NCI-H2107 treated with DMSO at 0.1 percent for 48 hours (cell line): ENCODE results near the gene PACRG.

Experiments used
- DNase-seq: peaks from one replicate; lab custom pipeline; 2025; ENCODE audit not compliant: unreplicated experiment; lab: John Stamatoyannopoulos, UW

The PACRG gene

DNA sequence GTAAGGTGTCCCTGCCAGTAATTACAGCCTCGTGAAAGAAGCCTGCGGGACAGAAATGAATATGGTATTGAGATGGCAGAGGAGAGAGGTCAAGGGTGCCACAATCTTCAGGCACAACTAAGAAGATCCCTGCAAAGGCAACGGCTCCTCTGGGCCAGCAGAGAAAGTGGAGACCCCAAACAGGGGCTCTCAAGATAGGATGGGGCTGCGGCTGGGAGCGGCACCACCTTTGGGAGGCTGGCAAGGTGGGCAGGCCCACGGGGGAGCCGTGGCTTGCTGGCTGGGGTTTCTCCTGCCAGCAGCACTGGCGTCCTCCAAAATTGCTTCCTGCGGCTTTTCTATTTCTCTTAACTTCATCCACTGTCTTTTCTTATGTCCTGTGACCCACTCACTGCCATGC lies 503.1 kb downstream of the PACRG start:
- DNase-seq, result no peak

GRCh38 chr6:163231356-163232014 lies 503.7 kb downstream of the PACRG start:
- DNase-seq, result no peak

- no peak for DNase-seq
These were observed 504.3 kb downstream of the PACRG start for GRCh38 chr6:163232015-163232523.

GRCh38 chr6:163232649-163233048 lies 504.9 kb downstream of the PACRG start:
- DNase-seq, result no peak

DNA sequence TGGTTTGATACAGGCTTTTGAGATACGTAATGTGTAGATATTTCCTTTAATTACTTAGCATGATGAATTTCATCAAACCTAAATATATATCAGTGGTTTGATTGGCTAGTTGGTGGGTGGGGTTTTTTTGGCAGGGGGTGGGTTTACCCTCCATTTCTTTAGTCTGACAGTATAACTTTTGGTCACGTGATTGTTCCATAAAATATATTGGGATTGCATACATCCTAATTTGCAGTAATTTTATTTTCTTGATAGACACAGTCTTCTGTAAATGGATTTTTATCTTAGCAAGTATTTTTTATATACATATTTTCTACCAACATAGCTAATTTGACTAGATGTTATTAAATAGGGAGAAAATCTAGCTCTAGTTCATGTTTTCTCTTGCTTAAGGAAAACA lies 509.3 kb downstream of the PACRG start:
- no peak for DNase-seq

GRCh38 chr6:163239572-163240340 lies 512.0 kb downstream of the PACRG start:
- DNase-seq, result no peak

- DNase-seq, result no peak
These were observed 512.8 kb downstream of the PACRG start for GRCh38 chr6:163240556-163240955.

- DNase-seq, result no peak
These were observed 513.9 kb downstream of the PACRG start for GRCh38 chr6:163241683-163242082.

GRCh38 chr6:163243083-163243482 lies 515.3 kb downstream of the PACRG start:
- DNase-seq, result no peak

GRCh38 chr6:163243692-163244589 lies 516.2 kb downstream of the PACRG start:
- no peak for DNase-seq

GRCh38 chr6:163248051-163248450 lies 520.3 kb downstream of the PACRG start:
- DNase-seq, result no peak

DNA sequence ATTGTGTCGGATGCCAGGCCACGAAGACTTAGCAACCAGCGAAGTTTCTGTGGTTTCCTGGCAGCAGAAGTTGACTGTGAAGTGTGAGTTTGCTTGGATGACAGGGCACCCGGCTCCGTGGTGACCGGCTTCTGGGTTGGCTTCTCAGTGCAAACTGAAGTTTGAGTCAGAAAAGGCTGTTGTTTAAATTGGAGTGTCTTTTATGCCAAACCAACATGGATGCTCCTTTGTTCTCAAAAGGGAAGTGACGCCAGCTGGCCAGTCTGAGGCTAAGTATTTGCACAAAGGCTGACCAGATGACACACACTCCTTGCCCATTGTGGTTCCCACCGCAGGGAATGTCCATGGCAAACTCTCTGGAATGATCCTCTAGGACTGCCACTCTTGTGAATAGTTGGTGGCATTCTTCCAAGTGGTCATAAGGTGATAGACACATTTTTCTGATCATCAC lies 521.9 kb downstream of the PACRG start:
- no peak for DNase-seq

DNA sequence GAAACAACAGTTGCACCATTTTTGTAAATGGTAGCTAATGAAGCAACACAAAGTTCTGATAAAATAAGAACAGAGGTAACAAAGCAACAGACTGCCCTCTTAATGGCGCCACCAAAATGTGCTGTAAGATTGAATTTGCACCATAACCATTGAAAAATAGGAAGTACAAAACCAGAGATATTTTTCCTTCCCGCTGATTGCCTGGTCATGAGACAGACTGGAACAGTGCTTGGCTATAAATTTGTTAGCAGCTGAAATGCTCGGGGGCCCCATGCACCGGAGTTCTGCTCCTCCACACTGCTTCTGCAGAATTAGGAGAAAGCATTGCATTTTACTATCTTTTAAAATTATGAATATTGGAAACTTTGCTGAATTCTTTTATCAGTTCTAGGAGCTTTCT lies 522.3 kb downstream of the PACRG start:
- no peak for DNase-seq

DNA sequence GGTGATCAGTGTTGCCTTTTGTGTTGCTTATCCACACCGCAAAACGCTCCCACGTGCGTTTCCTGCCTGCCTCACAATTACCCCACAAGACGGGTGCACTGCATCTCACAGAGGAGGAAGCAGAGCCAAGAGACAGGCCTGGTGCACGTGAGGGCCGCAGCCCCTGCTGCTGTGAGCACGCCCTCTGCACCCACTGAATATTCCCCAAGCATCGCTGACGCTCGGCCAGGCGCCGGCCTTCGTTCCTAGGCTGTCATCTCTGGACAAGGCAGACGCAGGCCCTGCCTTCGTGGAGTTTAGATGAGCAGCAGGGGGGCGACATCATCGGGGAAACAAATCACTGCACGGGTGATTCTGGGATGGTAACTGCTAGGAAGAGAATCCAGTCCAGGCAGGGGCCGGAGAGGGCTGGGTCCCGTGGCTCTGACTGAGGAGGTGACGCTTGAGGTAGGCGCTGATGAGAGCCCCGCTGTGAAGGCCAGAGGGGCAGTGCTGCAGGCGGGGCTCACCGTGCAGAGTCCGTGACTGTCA lies 524.4 kb downstream of the PACRG start:
- DNase-seq, result no peak

DNA sequence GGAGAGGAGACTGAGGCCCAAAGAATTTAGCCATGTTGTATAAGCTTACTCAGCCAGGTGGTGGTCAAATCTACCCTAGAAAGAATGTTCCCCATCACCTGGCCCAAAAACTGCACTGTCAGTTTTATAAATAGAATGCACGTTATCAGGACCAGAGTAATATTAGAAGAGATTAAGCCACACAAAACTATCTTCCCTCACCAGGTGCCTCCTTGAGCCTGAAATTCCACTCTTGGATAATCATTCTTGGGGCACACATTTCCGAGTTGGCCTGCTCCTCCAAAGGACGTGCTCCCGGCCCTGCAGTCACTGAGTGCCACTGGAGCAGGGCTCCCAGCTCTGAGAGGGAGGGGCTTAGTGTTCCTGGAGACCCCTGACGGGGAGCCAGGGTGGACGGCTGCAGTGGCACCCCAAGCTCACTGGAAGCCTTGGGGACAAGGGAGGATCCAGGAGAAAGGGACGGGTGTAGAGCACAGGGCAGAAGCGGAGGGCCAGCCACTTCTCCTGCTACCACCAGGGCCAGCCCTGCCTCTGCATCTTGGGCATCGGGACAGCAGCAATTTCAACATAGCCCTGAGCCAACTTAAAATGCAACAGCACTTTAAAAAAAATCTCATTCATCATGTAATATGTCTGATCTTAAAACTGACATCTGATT lies 525.9 kb downstream of the PACRG start:
- DNase-seq, result no peak

- DNase-seq, result no peak
These were observed 526.6 kb downstream of the PACRG start for GRCh38 chr6:163254341-163254835.

- DNase-seq, result no peak
These were observed 527.5 kb downstream of the PACRG start for GRCh38 chr6:163255265-163255664.

GRCh38 chr6:163259689-163260088 lies 531.9 kb downstream of the PACRG start:
- no peak for DNase-seq

- no peak for DNase-seq
These were observed 532.5 kb downstream of the PACRG start for GRCh38 chr6:163260111-163260895.

DNA sequence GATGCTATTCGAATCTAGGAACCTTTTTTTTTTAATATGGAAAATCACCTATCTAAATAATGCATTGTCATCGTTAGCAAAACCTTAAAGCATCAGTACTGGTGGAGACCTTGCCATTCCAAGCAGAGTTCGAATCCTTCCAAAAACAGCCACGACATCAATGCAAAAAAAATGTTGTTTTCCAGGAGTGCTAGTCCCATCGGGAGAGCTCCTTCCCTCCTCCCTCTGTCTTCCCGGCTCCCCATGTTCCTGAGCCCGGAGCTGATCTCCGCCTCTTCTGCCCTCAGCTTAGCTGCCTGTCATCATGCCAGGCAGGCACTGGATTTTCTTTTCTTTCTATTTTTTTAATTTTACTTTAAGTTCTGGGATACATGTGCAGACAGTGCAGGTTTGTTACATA lies 533.1 kb downstream of the PACRG start:
- DNase-seq, result no peak
